OCI-LY7 (cell line): ENCODE results near the gene CCDC192. TPM values are rescaled to one million over a fixed set of nuclear protein-coding genes. Genes with fewer than 3 reads are reported as not detected.

Source experiments
- BruUV-seq: library from RNA; stranded (reverse); fragments of 400-500 nt; replicated peaks from 2 replicates; lab custom pipeline; 2021; lab: Mats Ljungman, UMichigan
- CTCF ChIA-PET: fragments of 300-600 bp; sonication (Branson Sonifier 250); formaldehyde crosslinking; loops from one replicate; lab custom pipeline; 2022; ENCODE audit warnings: antibody characterized with exemption; ENCODE audit not compliant: unreplicated experiment; lab: Charles Lee
- POLR2A ChIA-PET: fragments of 300-600 bp; sonication (Branson Sonifier 250); formaldehyde crosslinking; loops from one replicate; lab custom pipeline; 2022; ENCODE audit warnings: antibody characterized with exemption; lab: Charles Lee
- DNase-seq: peaks from one replicate; pipeline ENCODE4 v3.0.0-alpha.2; 2015; ENCODE audit warnings: low spot score
- H2AFZ ChIP-seq: fragments of 200-600 bp; sonication (generic), shearing (Covaris generic); 2 replicates; pipeline ENCODE4 v1.6.1; 2014; ENCODE audit warnings: mild to moderate bottlenecking, antibody characterized with exemption, low read length, moderate library complexity
- H3K27ac ChIP-seq: fragments of 200-600 bp; sonication (generic); 2 replicates; pipeline ENCODE4 v1.5.1; 2014; ENCODE audit warnings: mixed run types, low read depth, mild to moderate bottlenecking, moderate library complexity, low read length, inconsistent platforms; ENCODE audit not compliant: poor library complexity, severe bottlenecking
- H3K36me3 ChIP-seq: fragments of 200-600 bp; sonication (generic); 2 replicates; pipeline ENCODE4 v1.6.1; 2014; ENCODE audit warnings: mild to moderate bottlenecking, antibody characterized with exemption, low read length, moderate library complexity, mixed read lengths; ENCODE audit not compliant: insufficient read depth
- H3K4me1 ChIP-seq: fragments of 200-600 bp; sonication (generic); 2 replicates; pipeline ENCODE4 v1.5.1; 2014; ENCODE audit warnings: mild to moderate bottlenecking, low read length; ENCODE audit not compliant: insufficient read depth, poor library complexity, severe bottlenecking
- H3K4me2 ChIP-seq: fragments of 200-600 bp; sonication (generic); 2 replicates; pipeline ENCODE4 v1.6.1; 2014; ENCODE audit warnings: mild to moderate bottlenecking, low read length
- H3K4me3 ChIP-seq: fragments of 200-600 bp; sonication (generic); 2 replicates; pipeline ENCODE4 v1.5.1; 2014; ENCODE audit warnings: mild to moderate bottlenecking, low read depth, low read length; ENCODE audit not compliant: poor library complexity, severe bottlenecking
- H3K79me2 ChIP-seq: fragments of 200-600 bp; sonication (generic); 2 replicates; pipeline ENCODE4 v1.6.1; 2016; ENCODE audit warnings: low read depth, mild to moderate bottlenecking, low read length, moderate library complexity, mixed read lengths; ENCODE audit not compliant: insufficient read depth
- H3K9me2 ChIP-seq: fragments of 200-600 bp; sonication (generic); 2 replicates; pipeline ENCODE4 v1.6.1; 2016; ENCODE audit warnings: mild to moderate bottlenecking, low read length, mixed read lengths; ENCODE audit not compliant: insufficient read depth
- H3K9me3 ChIP-seq: fragments of 200-600 bp; sonication (generic); 2 replicates; pipeline ENCODE4 v1.6.1; 2014; ENCODE audit warnings: mild to moderate bottlenecking, mixed run types, low read length, mixed read lengths
- H4K20me1 ChIP-seq: fragments of 200-600 bp; sonication (generic); 2 replicates; pipeline ENCODE4 v1.6.1; 2014; ENCODE audit warnings: mild to moderate bottlenecking, antibody characterized with exemption, low read length, moderate library complexity, mixed read lengths; ENCODE audit not compliant: insufficient read depth
- EZH2phosphoT487 ChIP-seq: fragments of 200-600 bp; sonication (generic); IDR thresholded peaks from 2 replicates; pipeline ENCODE4 v1.6.1; 2018; ENCODE audit warnings: low read depth, borderline replicate concordance, mild to moderate bottlenecking, mixed run types, antibody characterized with exemption, low read length, moderate library complexity, mixed read lengths
- intact Hi-C: fragments of 100-400 bp; cut with micrococcal nuclease; formaldehyde crosslinking; loops from one replicate; pipeline ENCODE4 v1.10.0; 2022; ENCODE audit not compliant: unreplicated experiment
- total RNA-seq, 2 experiments: library from RNA; depleted of rRNA in 1 of 2; stranded (reverse); fragments of >200 nt in 1 of 2; shearing (Covaris generic) in 1 of 2; gene quantifications; 2 replicates each; pipeline ENCODE4 v1.2.3, GENCODE V29; 2014 to 2022
- TF ChIP-seq, protein P1 (sequence below): fragments of 200-600 bp; sonication (generic); conservative IDR thresholded peaks from 2 replicates; pipeline ENCODE4 v1.5.1; 2014; ENCODE audit warnings: mild to moderate bottlenecking, antibody characterized with exemption, low read length, moderate library complexity, mixed read lengths

CCDC192 gene
- total RNA-seq, 2 experiments from 2014 or later: not detected

DNA sequence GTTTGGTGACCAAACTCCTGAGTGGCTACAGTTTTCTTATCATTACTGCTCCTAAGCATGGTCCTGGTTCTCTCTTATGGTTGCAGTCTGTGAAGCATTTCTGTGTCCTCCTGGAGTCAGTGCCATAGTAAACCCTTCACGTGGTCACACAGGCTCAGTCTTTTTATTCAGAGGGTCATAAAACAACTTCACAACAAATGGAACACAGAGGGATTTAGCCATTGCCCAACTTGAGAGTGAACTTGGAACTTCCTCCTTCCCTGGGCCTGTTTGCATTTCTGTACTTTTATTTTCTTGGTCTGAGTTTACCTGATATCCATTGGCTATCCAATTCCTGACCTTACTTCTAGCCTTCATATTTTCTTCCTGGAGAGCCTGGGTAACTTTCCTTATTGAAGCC lies 144.9 kb downstream of the CCDC192 start:
- H2AFZ ChIP-seq: no peak overlapping the region
- no peaks in the 10 kb centered on the region for H3K4me1 ChIP-seq
- no peaks in the 10 kb centered on the region for H3K79me2 ChIP-seq
- no peaks in the 10 kb centered on the region for H3K36me3 ChIP-seq
- ChIA-PET CTCF (no interaction called here), POLR2A (no interaction called here)
- intact Hi-C loops: no loop called here
- no peaks in the 10 kb centered on the region for H3K9me3 ChIP-seq
- no peak overlapping the region for H3K4me3 ChIP-seq
- BruUV-seq: no TSS peak
- H3K4me2 ChIP-seq: no peak overlapping the region
- DNase-seq: no peak
- no peaks in the 10 kb centered on the region for H4K20me1 ChIP-seq
- no peak for TF ChIP-seq EZH2phosphoT487
- TF ChIP-seq, protein P1, sequence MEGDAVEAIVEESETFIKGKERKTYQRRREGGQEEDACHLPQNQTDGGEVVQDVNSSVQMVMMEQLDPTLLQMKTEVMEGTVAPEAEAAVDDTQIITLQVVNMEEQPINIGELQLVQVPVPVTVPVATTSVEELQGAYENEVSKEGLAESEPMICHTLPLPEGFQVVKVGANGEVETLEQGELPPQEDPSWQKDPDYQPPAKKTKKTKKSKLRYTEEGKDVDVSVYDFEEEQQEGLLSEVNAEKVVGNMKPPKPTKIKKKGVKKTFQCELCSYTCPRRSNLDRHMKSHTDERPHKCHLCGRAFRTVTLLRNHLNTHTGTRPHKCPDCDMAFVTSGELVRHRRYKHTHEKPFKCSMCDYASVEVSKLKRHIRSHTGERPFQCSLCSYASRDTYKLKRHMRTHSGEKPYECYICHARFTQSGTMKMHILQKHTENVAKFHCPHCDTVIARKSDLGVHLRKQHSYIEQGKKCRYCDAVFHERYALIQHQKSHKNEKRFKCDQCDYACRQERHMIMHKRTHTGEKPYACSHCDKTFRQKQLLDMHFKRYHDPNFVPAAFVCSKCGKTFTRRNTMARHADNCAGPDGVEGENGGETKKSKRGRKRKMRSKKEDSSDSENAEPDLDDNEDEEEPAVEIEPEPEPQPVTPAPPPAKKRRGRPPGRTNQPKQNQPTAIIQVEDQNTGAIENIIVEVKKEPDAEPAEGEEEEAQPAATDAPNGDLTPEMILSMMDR: no peak
- H3K9me2 ChIP-seq: no peaks in the 10 kb centered on the region
- H3K27ac ChIP-seq: no peak overlapping the region

DNA sequence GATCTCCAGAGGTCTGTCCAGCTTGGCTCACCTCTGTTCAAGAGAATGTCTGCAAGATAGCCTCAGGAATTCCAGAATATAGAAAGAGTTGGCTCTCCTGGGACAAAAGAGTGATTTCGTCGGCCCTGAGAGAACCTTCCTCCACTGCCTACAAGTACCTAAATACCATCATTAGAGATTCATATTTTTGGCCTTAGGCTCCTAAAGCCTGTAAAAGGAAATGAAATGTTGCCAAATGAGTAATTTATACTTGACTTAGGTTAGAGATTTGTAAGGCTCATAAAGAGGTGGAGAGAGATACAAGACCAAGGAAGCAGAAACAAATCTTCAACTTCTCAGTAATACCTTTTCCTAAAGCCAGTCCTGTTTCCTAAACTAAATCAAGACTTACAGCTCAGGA lies 146.2 kb downstream of the CCDC192 start:
- Histone ChIP-seq H3K36me3 (no peaks in the 10 kb centered on the region), H3K79me2 (no peaks in the 10 kb centered on the region), H3K4me1 (no peaks in the 10 kb centered on the region), H4K20me1 (no peaks in the 10 kb centered on the region), H3K27ac (no peak overlapping the region), H3K9me2 (no peaks in the 10 kb centered on the region), H3K4me3 (no peak overlapping the region), H2AFZ (no peak overlapping the region), H3K9me3 (no peaks in the 10 kb centered on the region), H3K4me2 (no peak overlapping the region)
- CTCF ChIA-PET: no interaction called here
- POLR2A ChIA-PET: interaction anchor here (0.6 to 1.0 kb wide), 3 partner anchors 9 to 63 kb away, joined by 3 to 4 read pairs (median 4); no protein-coding TSS in a partner anchor
- intact Hi-C loops: no loop called here
- no TSS peak for BruUV-seq
- TF ChIP-seq, protein P1: no peak
- no peak for TF ChIP-seq EZH2phosphoT487
- DNase-seq: no peak

DNA sequence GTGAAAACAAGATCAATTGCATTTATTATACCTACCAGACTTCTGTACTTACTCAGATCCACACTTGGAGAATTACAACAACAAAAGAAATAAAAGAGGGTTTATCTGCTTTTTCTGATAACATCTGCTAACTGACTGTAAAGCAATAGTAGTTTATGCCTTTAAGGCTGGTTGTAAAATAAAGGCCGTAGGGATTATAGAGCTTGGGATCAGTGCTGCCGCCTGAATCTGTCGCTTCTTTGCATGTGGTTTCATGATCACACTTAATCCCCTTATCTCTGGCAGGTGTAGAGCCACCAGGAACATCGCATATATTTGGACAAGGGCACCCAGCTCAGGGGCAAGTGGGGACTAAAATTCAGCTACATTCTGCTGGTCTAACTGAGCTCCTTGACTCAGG lies 146.7 kb downstream of the CCDC192 start:
- CTCF ChIA-PET: no interaction called here

More for the DNA sequence above, 146.7 kb downstream of the CCDC192 start:
- Histone ChIP-seq H3K79me2 (no peaks in the 10 kb centered on the region), H3K4me1 (no peaks in the 10 kb centered on the region), H3K27ac (no peak overlapping the region), H3K36me3 (no peaks in the 10 kb centered on the region), H4K20me1 (no peaks in the 10 kb centered on the region), H3K4me2 (no peak overlapping the region), H3K9me2 (no peaks in the 10 kb centered on the region), H2AFZ (no peak overlapping the region), H3K4me3 (no peak overlapping the region), H3K9me3 (no peaks in the 10 kb centered on the region)
- POLR2A ChIA-PET: interaction anchor here (0.9 to 1.0 kb wide), 2 partner anchors 9 kb away, joined by 3 to 4 read pairs; no protein-coding TSS in a partner anchor
- TF ChIP-seq, protein P1: no peak
- no peak for TF ChIP-seq EZH2phosphoT487
- no peak for DNase-seq
- BruUV-seq: no TSS peak
- intact Hi-C loops: no loop called here
